HepG2 (cell line): ENCODE data around the gene CRIM1. TPM values are rescaled to one million over a fixed set of nuclear protein-coding genes. Genes with fewer than 3 reads are reported as not detected.
A peak's percentile ranks its signal among the peaks of the same experiment; 100 is the strongest.

Experiments used
- ATAC-seq: fragments of 200-7000 bp; cut with Tn5 transposase; 3 replicates; pipeline ENCODE4 v1.9.1; 2020; ENCODE audit warnings: mild to moderate bottlenecking, moderate library complexity
- BruUV-seq: library from RNA; stranded (reverse); fragments of 400-500 nt; replicated peaks from 2 replicates; lab custom pipeline; 2021; lab: Mats Ljungman, UMichigan
- CTCF ChIA-PET: fragments of 300-600 bp; formaldehyde crosslinking; extraction: SDS; loops from one replicate; lab custom pipeline; 2021; ENCODE audit warnings: low total read pairs, inconsistent platforms, low intra/inter-chr PET ratio; lab: Yijun Ruan, JAX
- POLR2A ChIA-PET: fragments of 350-600 bp; sonication (Branson Sonifier 250); formaldehyde crosslinking; loops from one replicate; lab custom pipeline; 2020; ENCODE audit warnings: antibody characterized with exemption, inconsistent platforms; lab: Yijun Ruan, JAX
- DNase-seq: peaks from one replicate; pipeline ENCODE4 v3.0.0-alpha.2; 2015; ENCODE audit warnings: low spot score
- FAIRE-seq: peaks from 3 replicates; lab custom pipeline; 2011; peaks lifted over from hg19 to GRCh38; lab: Jason Lieb, UNC
- H2AFZ ChIP-seq: one replicate; pipeline ENCODE4 v1.6.1; 2011; ENCODE audit warnings: low read length, inconsistent platforms
- H3K27ac ChIP-seq: fragments of 300-600 bp; 3 replicates; pipeline ENCODE4 v1.8.0; 2011; ENCODE audit warnings: mixed run types, mild to moderate bottlenecking, mixed read lengths, low read length, inconsistent platforms; ENCODE audit not compliant: insufficient read depth; ENCODE audit errors: extremely low read length
- H3K27me3 ChIP-seq, 2 experiments: fragments of 200-600 bp in 1 of 2; 2 replicates in 1 of 2; 3 replicates in 1 of 2; pipeline versions ENCODE4 v1.6.0 to v1.8.0; 2011; ENCODE audit warnings: low read length in 2 of 2, mild to moderate bottlenecking in 2 of 2, moderate library complexity in 2 of 2, inconsistent platforms in 1 of 2; ENCODE audit not compliant: insufficient read depth in 2 of 2, control insufficient read depth in 1 of 2
- H3K36me3 ChIP-seq, 2 experiments: fragments of 200-600 bp in 1 of 2; replicated peaks in 1 of 2; 2 replicates in 1 of 2; 3 replicates in 1 of 2; pipeline versions ENCODE4 v1.5.1 to v1.8.0; 2011; ENCODE audit warnings: low read length in 2 of 2, inconsistent platforms in 1 of 2; ENCODE audit not compliant: insufficient read depth in 2 of 2, control insufficient read depth in 1 of 2
- H3K4me1 ChIP-seq: 2 replicates; pipeline ENCODE4 v1.5.1; 2012; ENCODE audit warnings: low read length, inconsistent platforms; ENCODE audit not compliant: insufficient read depth
- H3K4me2 ChIP-seq: 2 replicates; pipeline ENCODE4 v1.6.0; 2011; ENCODE audit warnings: low read depth, low read length, inconsistent platforms
- H3K4me3 ChIP-seq, 3 experiments: fragments of 200-600 bp in 1 of 3; sonication (generic), shearing (Covaris generic) in 1 of 3; replicated peaks in 1 of 3; 2 replicates each; pipeline ENCODE4 v1.5.1; 2011 to 2016; ENCODE audit warnings: low read length in 3 of 3, inconsistent platforms in 2 of 3, low read depth in 2 of 3, mild to moderate bottlenecking in 2 of 3, control low read depth in 1 of 3, mixed read lengths in 1 of 3; ENCODE audit not compliant: insufficient read depth in 1 of 3
- H3K79me2 ChIP-seq: one replicate; pipeline ENCODE4 v1.6.1; 2011; ENCODE audit warnings: low read length, inconsistent platforms; ENCODE audit not compliant: insufficient read depth
- H3K9ac ChIP-seq: 2 replicates; pipeline ENCODE4 v1.6.0; 2011; ENCODE audit warnings: mild to moderate bottlenecking, low read depth, low read length, inconsistent platforms; ENCODE audit not compliant: insufficient read depth
- H3K9me3 ChIP-seq: 2 replicates; pipeline ENCODE4 v1.5.1; 2012; ENCODE audit warnings: mild to moderate bottlenecking, low read length
- H4K20me1 ChIP-seq: 2 replicates; pipeline ENCODE4 v1.6.0; 2011; ENCODE audit warnings: inconsistent platforms, mild to moderate bottlenecking, low read length, moderate library complexity; ENCODE audit not compliant: insufficient read depth
- E2F1 ChIP-seq: sonication (generic); formaldehyde crosslinking; IDR thresholded peaks from 2 replicates; pipeline ENCODE4 v1.5.0; 2020; ENCODE audit warnings: missing genetic modification reagents
- EP300 ChIP-seq, 3 experiments: sonication (generic) in 1 of 3; formaldehyde crosslinking in 1 of 3; IDR thresholded peaks; 2 replicates each; pipeline versions ENCODE4 v1.5.1 to v1.6.1; 2011 to 2020; ENCODE audit warnings: low read depth in 2 of 3, low read length in 2 of 3, borderline replicate concordance in 1 of 3, improper control_type of control experiment in 1 of 3, mild to moderate bottlenecking in 1 of 3, missing genetic modification reagents in 1 of 3, moderate library complexity in 1 of 3
- HOXA9 ChIP-seq: sonication (generic); formaldehyde crosslinking; IDR thresholded peaks from 2 replicates; pipeline ENCODE4 v1.8.1; 2022; ENCODE audit warnings: missing genetic modification reagents, mild to moderate bottlenecking, moderate library complexity, borderline replicate concordance
- NR0B2 ChIP-seq: sonication (generic); formaldehyde crosslinking; IDR thresholded peaks from 2 replicates; pipeline ENCODE4 v1.4.0; 2020; ENCODE audit warnings: mild to moderate bottlenecking, missing genetic modification reagents
- PBX3 ChIP-seq: sonication (generic); formaldehyde crosslinking; IDR thresholded peaks from 2 replicates; pipeline ENCODE4 v1.8.1; 2023; ENCODE audit warnings: missing genetic modification reagents, inconsistent platforms, borderline replicate concordance
- SMYD3 ChIP-seq: sonication (generic); formaldehyde crosslinking; IDR thresholded peaks from 2 replicates; pipeline ENCODE4 v1.8.1; 2023; ENCODE audit warnings: mild to moderate bottlenecking, missing genetic modification reagents
- TBL1XR1 ChIP-seq: fragments of 150-350 bp; IDR thresholded peaks from 2 replicates; pipeline ENCODE4 v1.6.1; 2014; ENCODE audit warnings: borderline replicate concordance, low read length; ENCODE audit not compliant: partially characterized antibody
- TEAD3 ChIP-seq: optimal IDR thresholded peaks from 2 replicates; pipeline ENCODE3; 2016; ENCODE audit warnings: borderline replicate concordance
- THRA ChIP-seq: sonication (generic); formaldehyde crosslinking; IDR thresholded peaks from 2 replicates; pipeline ENCODE4 v1.4.0; 2020; ENCODE audit warnings: missing genetic modification reagents, borderline replicate concordance
- ZBTB39 ChIP-seq: sonication (generic); formaldehyde crosslinking; IDR thresholded peaks from 2 replicates; pipeline ENCODE4 v1.5.0; 2020; ENCODE audit warnings: missing genetic modification reagents
- ZNF160 ChIP-seq: sonication (generic); formaldehyde crosslinking; IDR thresholded peaks from 2 replicates; pipeline ENCODE4 v1.8.0; 2022; ENCODE audit warnings: mild to moderate bottlenecking, inconsistent platforms, missing genetic modification reagents
- ZNF18 ChIP-seq: sonication (generic); formaldehyde crosslinking; IDR thresholded peaks from 2 replicates; pipeline ENCODE4 v1.8.0; 2022; ENCODE audit warnings: mild to moderate bottlenecking, missing genetic modification reagents; ENCODE audit not compliant: insufficient replicate concordance
- ZZZ3 ChIP-seq: sonication (generic); formaldehyde crosslinking; IDR thresholded peaks from 2 replicates; pipeline ENCODE4 v1.4.0; 2020; ENCODE audit warnings: missing genetic modification reagents, mild to moderate bottlenecking, borderline replicate concordance
- WGBS: methylation state at CpG from one replicate; pipeline ENCODE4 v1.1.6; 2017; ENCODE audit warnings: low lambda C conversion rate; 5-methylcytosine and 5-hydroxymethylcytosine counted together
- in situ Hi-C: cut with HindIII; loops from 2 replicates; pipeline ENCODE4 v1.10.0; 2017; ENCODE audit warnings: low pct_unique_long_range_greater_than_20kb; ENCODE audit not compliant: extremely low pct_ligation_motif_present
- intact Hi-C: fragments of 100-400 bp; cut with micrococcal nuclease; formaldehyde crosslinking; loops from one replicate; pipeline ENCODE4 v1.10.0; 2022; ENCODE audit not compliant: unreplicated experiment
- polyA plus RNA-seq, 8 experiments: library from polyadenylated mRNA; depleted of rRNA in 3 of 8; stranded (reverse) in 7 of 8; unstranded in 1 of 8; fragments of >200 nt; fragmentation: Illumina TruSeq in 4 of 8; extraction: Trizol in 4 of 8; gene quantifications; 2 replicates each; pipeline versions ENCODE4 v1.2.1 to v1.2.3, GENCODE V29; 2011 to 2016; ENCODE audit warnings: low read depth in 4 of 8, missing spikeins in 1 of 8, mixed read lengths in 1 of 8; ENCODE audit not compliant: insufficient read depth in 1 of 8
- total RNA-seq, 5 experiments: library from RNA; depleted of rRNA; stranded (reverse); fragments of >200 nt; fragmentation: Illumina TruSeq; extraction: Trizol; gene quantifications; 2 replicates each; pipeline ENCODE4 v1.2.3, GENCODE V29; 2016; ENCODE audit warnings: low read depth in 1 of 5

The CRIM1 gene
- total and polyA plus RNA-seq, 2 of the 13 experiments (the other 11 are each of a cell fraction or from before 2014, with no cell fraction given): 39.1 to 69.9 TPM

- H3K4me3 ChIP-seq: peak overlapping the region in 2 of 3 experiments; percentile 6 to 16; a peak in 1 of 6 replicates
- FAIRE-seq: peak; percentile 85
- intact Hi-C loops: no loop called here
- no peak overlapping the region for H2AFZ ChIP-seq
- H3K9ac ChIP-seq: peak overlapping the region; percentile 25
- H3K79me2 ChIP-seq: peaks cover 95% of the 10 kb centered on the region
- H3K27ac ChIP-seq: peak overlapping the region; percentile 75
- DNase-seq: peak; percentile 93
- 10% methylated on average over 8 of the region's 8 CpGs for WGBS
- H3K36me3 ChIP-seq: peaks cover 0 to 3% of the 10 kb centered on the region in 2 experiments; a peak in 2 of 5 replicates
- peaks cover 100% of the 10 kb centered on the region for H3K4me1 ChIP-seq
- ChIA-PET POLR2A (interaction anchor here (1.1 to 1.9 kb wide), 6 partner anchors 9 to 221 kb away, joined by 3 to 21 read pairs (median 6); partner anchors contain the start of gene CRIM1), CTCF (no interaction called here)
- in situ Hi-C loops: no loop called here
- peak; percentile 77 for ATAC-seq
- no peaks in the 10 kb centered on the region for H3K9me3 ChIP-seq
- H4K20me1 ChIP-seq: peaks cover 44% of the 10 kb centered on the region
- BruUV-seq: no TSS peak
- H3K27me3 ChIP-seq: no peaks in the 10 kb centered on the region
- H3K4me2 ChIP-seq: peak overlapping the region; percentile 61
- TF ChIP-seq THRA (CRISPR knock-in tag) (peak; percentile 79; the same call in 1 of the 2 replicates), E2F1 (CRISPR knock-in tag) (no peak), EP300 (IDR thresholded peaks at IDR 0.05; ENCODE audit: low read depth in 2 of 2, low read length in 2 of 2) (peak in 1 of 2 experiments; percentile 74; a peak in 2 of 4 replicates), EP300 (CRISPR knock-in tag; IDR thresholded peaks at IDR 0.05; ENCODE audit: borderline replicate concordance) (no peak), TEAD3 (CRISPR knock-in tag) (peak; percentile 67), ZZZ3 (no peak), PBX3 (CRISPR knock-in tag) (no peak), ZNF160 (CRISPR knock-in tag) (no peak), ZBTB39 (no peak), SMYD3 (CRISPR knock-in tag) (no peak), ZNF18 (CRISPR knock-in tag) (peak; percentile 96), HOXA9 (no peak), NR0B2 (no peak), TBL1XR1 (no peak)
Observed at GRCh38 chr2:36376319-36376765, 20.8 kb downstream of the CRIM1 start.
